H1 (cell line): ENCODE data around the gene CAT. TPM values are rescaled to one million over a fixed set of nuclear protein-coding genes. Genes with fewer than 3 reads are reported as not detected.

Experiments used
- ATF3 ChIP-seq: IDR thresholded peaks from 2 replicates; pipeline ENCODE4 v1.6.1; 2011; ENCODE audit warnings: low read depth, mild to moderate bottlenecking, low read length; ENCODE audit not compliant: insufficient read depth
- CBX5 ChIP-seq: fragments of 300-800, 300-1000 bp; sonication (generic); IDR thresholded peaks from 2 replicates; pipeline ENCODE4 v1.7.1; 2016; ENCODE audit warnings: antibody characterized with exemption, low read length, low read depth
- CEBPB ChIP-seq: IDR thresholded peaks from 2 replicates; pipeline ENCODE4 v1.6.1; 2012; ENCODE audit warnings: low read depth, low read length
- CHD2 ChIP-seq: IDR thresholded peaks from 2 replicates; pipeline ENCODE4 v1.6.1; 2012; ENCODE audit warnings: low read length, improper control_type of control experiment
- CHD7 ChIP-seq: fragments of 300-600 bp; sonication (generic); IDR thresholded peaks from 2 replicates; pipeline ENCODE4 v1.7.1; 2012; ENCODE audit warnings: low read length, moderate library complexity, mild to moderate bottlenecking, inconsistent platforms; ENCODE audit not compliant: insufficient replicate concordance
- EP300 ChIP-seq, 2 experiments: IDR thresholded peaks; 1 replicate in 1 of 2; 2 replicates in 1 of 2; pipeline ENCODE4 v1.6.1; 2011 to 2012; ENCODE audit warnings: low read depth in 2 of 2, low read length in 2 of 2, mild to moderate bottlenecking in 2 of 2, borderline replicate concordance in 1 of 2, inconsistent platforms in 1 of 2, moderate library complexity in 1 of 2
- GABPA ChIP-seq: IDR thresholded peaks from 2 replicates; pipeline ENCODE4 v1.6.1; 2011; ENCODE audit warnings: mild to moderate bottlenecking, low read length, moderate library complexity, borderline replicate concordance; ENCODE audit not compliant: insufficient read depth
- KDM1A ChIP-seq: fragments of 200-600, 300-600 bp; sonication (generic); IDR thresholded peaks from 2 replicates; pipeline ENCODE4 v1.7.1; 2016; ENCODE audit warnings: mild to moderate bottlenecking, low read length, borderline replicate concordance
- RAD21 ChIP-seq, 2 experiments: IDR thresholded peaks in 1 of 2; conservative IDR thresholded peaks in 1 of 2; 2 replicates each; pipeline ENCODE4 v1.6.1; 2011; ENCODE audit warnings: low read depth in 2 of 2, low read length in 2 of 2, improper control_type of control experiment in 1 of 2, inconsistent platforms in 1 of 2, mild to moderate bottlenecking in 1 of 2, moderate library complexity in 1 of 2
- RFX5 ChIP-seq: IDR thresholded peaks from 2 replicates; pipeline ENCODE4 v1.6.1; 2011; ENCODE audit warnings: low read depth, low read length, improper control_type of control experiment, borderline replicate concordance
- polyA plus RNA-seq, 7 experiments: library from polyadenylated mRNA; depleted of rRNA in 3 of 7; stranded (reverse) in 5 of 7; unstranded in 2 of 7; fragments of >200 nt in 5 of 7; fragments of 200-250 nt in 2 of 7; gene quantifications; 1 replicate in 5 of 7; 2 replicates in 1 of 7; 4 replicates in 1 of 7; pipeline versions ENCODE4 v1.2.1 to v1.2.3, GENCODE V29; 2011 to 2013; ENCODE audit warnings: missing spikeins in 2 of 7, mixed read lengths in 2 of 7
- total RNA-seq: library from RNA; stranded (reverse); fragmentation: NEBNext Ultra II Directional; extraction: Animal tissue kit (Norgen Biotek cat#: 25700); gene quantifications from 2 replicates; pipeline ENCODE4 v1.2.1, GENCODE V29; 2021

CAT gene
- total and polyA plus RNA-seq, 2 of the 8 experiments (the other 6 are each of a cell fraction or from before 2014, with no cell fraction given) = 9.6 to 15.0 TPM

- TF ChIP-seq CHD7 (no peak), KDM1A (no peak), GABPA (no peak), RFX5 (no peak), CHD2 (no peak), CEBPB (no peak), ATF3 (no peak), RAD21 (IDR thresholded peaks at IDR 0.05 in 1 of 2, conservative IDR thresholded peaks at IDR 0.05 in 1 of 2; ENCODE audit: low read depth in 2 of 2, low read length in 2 of 2) (no peak), CBX5 (no peak), EP300 (IDR thresholded peaks at IDR 0.05; ENCODE audit: borderline replicate concordance in 1 of 2, low read depth in 2 of 2, low read length in 2 of 2) (no peak)
Measured at GRCh38 chr11:34394771-34395300, 43.9 kb upstream of the CAT start (continued).
